Loucy (cell line): ENCODE data around the gene ZNF627.
"Not testable (repeated sequence)": the region's sequence is repeated elsewhere in the genome, so short reads cannot be mapped to it uniquely, and the experiment has no call there.

ENCODE experiments used
- H2AFZ ChIP-seq: fragments of 200-600 bp; sonication (generic); 2 replicates; pipeline ENCODE4 v1.6.0; 2016; ENCODE audit warnings: antibody characterized with exemption, mild to moderate bottlenecking, low read length, moderate library complexity
- H3F3A ChIP-seq: fragments of 200-600 bp; 2 replicates; pipeline ENCODE4 v1.6.0; 2016; ENCODE audit warnings: antibody characterized with exemption, low read depth, mild to moderate bottlenecking
- H3K27me3 ChIP-seq: fragments of 200-600 bp; sonication (generic); 2 replicates; pipeline ENCODE4 v1.6.1; 2014; ENCODE audit warnings: low read length, mild to moderate bottlenecking; ENCODE audit not compliant: insufficient read depth, poor library complexity, severe bottlenecking
- H3K36me3 ChIP-seq: fragments of 200-600 bp; sonication (generic); 2 replicates; pipeline ENCODE4 v1.6.1; 2016; ENCODE audit warnings: low read length; ENCODE audit not compliant: insufficient read depth
- H3K4me1 ChIP-seq: fragments of 200-600 bp; sonication (generic); 2 replicates; pipeline ENCODE4 v1.5.1; 2014; ENCODE audit warnings: low read length, mild to moderate bottlenecking; ENCODE audit not compliant: insufficient read depth, poor library complexity, severe bottlenecking
- H3K4me2 ChIP-seq: fragments of 200-600 bp; sonication (generic); 2 replicates; pipeline ENCODE4 v1.6.0; 2014; ENCODE audit warnings: antibody characterized with exemption, low read length, low read depth, mild to moderate bottlenecking; ENCODE audit not compliant: poor library complexity, severe bottlenecking
- H3K4me3 ChIP-seq: fragments of 200-600 bp; sonication (generic); 2 replicates; pipeline ENCODE4 v1.5.1; 2014; ENCODE audit warnings: low read length, mild to moderate bottlenecking, mixed read lengths; ENCODE audit not compliant: poor library complexity, severe bottlenecking
- H3K79me2 ChIP-seq: fragments of 200-600 bp; sonication (generic); 2 replicates; pipeline ENCODE4 v1.6.1; 2014; ENCODE audit warnings: low read length; ENCODE audit not compliant: insufficient read depth
- H3K9ac ChIP-seq: fragments of 200-600 bp; sonication (generic); 2 replicates; pipeline ENCODE4 v1.6.0; 2014; ENCODE audit warnings: mild to moderate bottlenecking, low read depth, low read length, moderate library complexity; ENCODE audit not compliant: poor library complexity, severe bottlenecking
- H3K9me2 ChIP-seq: fragments of 200-600 bp; sonication (generic); replicated peaks from 2 replicates; pipeline ENCODE4 v1.6.1; 2016; ENCODE audit warnings: low read depth, low read length, mixed read lengths
- H3K9me3 ChIP-seq: fragments of 200-600 bp; sonication (generic); 2 replicates; pipeline ENCODE4 v1.6.1; 2014; ENCODE audit warnings: mild to moderate bottlenecking, antibody characterized with exemption, low read length, low read depth; ENCODE audit not compliant: insufficient read depth
- H4K20me1 ChIP-seq: fragments of 200-600 bp; sonication (generic); 2 replicates; pipeline ENCODE4 v1.6.0; 2014; ENCODE audit warnings: antibody characterized with exemption, low read length, mild to moderate bottlenecking; ENCODE audit not compliant: insufficient read depth, poor library complexity, severe bottlenecking
- CTCF ChIP-seq: fragments of 200-600 bp; sonication (generic); conservative IDR thresholded peaks from 2 replicates; pipeline ENCODE4 v1.5.1; 2014; ENCODE audit warnings: mild to moderate bottlenecking, antibody characterized with exemption, low read length
- EZH2phosphoT487 ChIP-seq: fragments of 200-600 bp; IDR thresholded peaks from 2 replicates; pipeline ENCODE4 v1.6.1; 2018; ENCODE audit warnings: antibody characterized with exemption, mild to moderate bottlenecking, moderate library complexity, borderline replicate concordance

ZNF627 gene

DNA sequence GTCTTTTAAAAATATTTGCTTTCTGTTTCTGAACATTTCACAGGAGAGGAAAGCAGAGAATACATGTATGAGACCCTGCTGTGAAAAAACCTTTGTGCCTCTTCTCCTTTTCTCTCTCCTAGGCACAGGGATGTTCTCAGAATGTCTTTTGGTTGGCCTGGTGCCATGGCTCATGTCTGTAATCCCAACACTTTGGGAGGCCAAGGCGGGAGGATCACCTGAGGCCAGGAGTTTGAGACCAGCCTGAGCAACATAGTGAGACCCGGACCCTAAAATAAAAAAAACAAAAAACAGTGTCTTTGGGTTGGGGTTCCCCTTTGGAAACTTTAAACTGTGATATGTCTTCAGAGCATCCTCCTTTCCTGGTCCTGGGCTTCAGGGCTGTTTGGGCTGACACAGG, 1.5 kb downstream of the ZNF627 start:
- Histone ChIP-seq H3K36me3 (no peaks in the 10 kb centered on the region), H3F3A (no peaks in the 10 kb centered on the region), H3K27me3 (no peaks in the 10 kb centered on the region), H3K9me3 (no peaks in the 10 kb centered on the region), H3K4me3 (peak overlapping the region; percentile 90), H2AFZ (no peak overlapping the region), H4K20me1 (peaks cover 46% of the 10 kb centered on the region), H3K4me1 (peaks cover 29% of the 10 kb centered on the region), H3K9ac (peak overlapping the region; percentile 91), H3K9me2 (no peaks in the 10 kb centered on the region), H3K79me2 (peaks cover 61% of the 10 kb centered on the region), H3K4me2 (peak overlapping the region; percentile 95)
- TF ChIP-seq EZH2phosphoT487, result no peak
- no peak for TF ChIP-seq CTCF

- H2AFZ ChIP-seq, H3F3A ChIP-seq, H3K9me3 ChIP-seq, H3K36me3 ChIP-seq, H3K27me3 ChIP-seq, H3K9me2 ChIP-seq: not testable (repeated sequence)
- Histone ChIP-seq H3K9ac (peak overlapping the region; percentile 91), H4K20me1 (peaks cover 46% of the 10 kb centered on the region), H3K79me2 (peaks cover 71% of the 10 kb centered on the region), H3K4me1 (peaks cover 29% of the 10 kb centered on the region), H3K4me2 (peak overlapping the region; percentile 95), H3K4me3 (peak overlapping the region; percentile 90)
These were observed 2.4 kb downstream of the ZNF627 start for GRCh38 chr19:11599704-11600103.

DNA sequence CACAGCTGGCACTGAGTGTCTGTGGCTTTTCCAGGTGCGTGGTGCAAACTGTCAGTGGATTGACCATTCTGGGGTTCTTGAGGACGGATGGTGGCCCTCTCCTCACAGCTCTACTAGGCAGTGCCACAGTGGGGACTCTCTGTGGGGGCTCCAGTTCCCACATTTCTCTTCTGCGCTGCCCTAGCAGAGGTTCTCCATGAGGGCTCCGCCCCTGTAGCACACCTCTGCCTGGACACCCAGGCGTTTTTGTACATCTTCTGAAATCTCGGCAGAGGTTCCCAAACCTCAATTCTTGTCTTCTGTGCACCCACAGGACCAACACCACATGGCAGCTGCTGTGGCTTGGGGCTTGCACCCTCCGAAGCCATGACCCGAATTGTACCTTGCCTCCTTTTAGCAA, 9.2 kb downstream of the ZNF627 start:
- peaks cover 10% of the 10 kb centered on the region for H4K20me1 ChIP-seq

More for the DNA sequence above, 9.2 kb downstream of the ZNF627 start:
- H3K4me1 ChIP-seq, result no peaks in the 10 kb centered on the region
- H3K4me2 ChIP-seq, result no peak overlapping the region
- H3K79me2 ChIP-seq, result peaks cover 42% of the 10 kb centered on the region; the same call in 1 of the 2 replicates
- H3K9ac ChIP-seq, result no peak overlapping the region
- peaks cover 14% of the 10 kb centered on the region; the same call in 1 of the 2 replicates for H3K36me3 ChIP-seq
- H2AFZ ChIP-seq, result no peak overlapping the region
- H3K9me3 ChIP-seq, result peaks cover 18% of the 10 kb centered on the region; the same call in 1 of the 2 replicates
- no peak overlapping the region for H3K4me3 ChIP-seq
- no peaks in the 10 kb centered on the region for H3F3A ChIP-seq
- TF ChIP-seq CTCF, result no peak
- H3K9me2 ChIP-seq, result no peaks in the 10 kb centered on the region
- no peaks in the 10 kb centered on the region for H3K27me3 ChIP-seq
